ENCODE data around the gene ZNF423.

DNA sequence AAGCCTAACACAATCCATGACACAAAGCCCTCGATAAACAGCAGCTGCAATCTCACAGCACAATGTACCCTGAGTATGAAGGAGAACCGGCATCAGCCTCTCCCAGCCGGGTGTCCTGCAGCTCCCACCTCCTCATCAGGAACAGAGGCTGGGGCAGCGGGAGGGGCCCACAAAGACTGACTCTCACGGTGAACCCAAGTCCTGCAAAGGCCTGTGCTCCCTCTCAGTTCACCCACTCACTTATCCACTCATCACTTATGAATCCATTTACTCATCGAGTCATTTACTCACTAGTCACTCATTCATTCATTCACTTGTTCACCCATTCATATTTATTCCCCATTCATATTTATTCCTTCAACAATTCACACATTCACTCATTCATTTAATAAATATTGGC lies 11.6 kb downstream of the ZNF423 start:
- TF ChIP-seq, protein P1, sequence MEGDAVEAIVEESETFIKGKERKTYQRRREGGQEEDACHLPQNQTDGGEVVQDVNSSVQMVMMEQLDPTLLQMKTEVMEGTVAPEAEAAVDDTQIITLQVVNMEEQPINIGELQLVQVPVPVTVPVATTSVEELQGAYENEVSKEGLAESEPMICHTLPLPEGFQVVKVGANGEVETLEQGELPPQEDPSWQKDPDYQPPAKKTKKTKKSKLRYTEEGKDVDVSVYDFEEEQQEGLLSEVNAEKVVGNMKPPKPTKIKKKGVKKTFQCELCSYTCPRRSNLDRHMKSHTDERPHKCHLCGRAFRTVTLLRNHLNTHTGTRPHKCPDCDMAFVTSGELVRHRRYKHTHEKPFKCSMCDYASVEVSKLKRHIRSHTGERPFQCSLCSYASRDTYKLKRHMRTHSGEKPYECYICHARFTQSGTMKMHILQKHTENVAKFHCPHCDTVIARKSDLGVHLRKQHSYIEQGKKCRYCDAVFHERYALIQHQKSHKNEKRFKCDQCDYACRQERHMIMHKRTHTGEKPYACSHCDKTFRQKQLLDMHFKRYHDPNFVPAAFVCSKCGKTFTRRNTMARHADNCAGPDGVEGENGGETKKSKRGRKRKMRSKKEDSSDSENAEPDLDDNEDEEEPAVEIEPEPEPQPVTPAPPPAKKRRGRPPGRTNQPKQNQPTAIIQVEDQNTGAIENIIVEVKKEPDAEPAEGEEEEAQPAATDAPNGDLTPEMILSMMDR (IDR thresholded peaks at IDR 0.05; ENCODE audit: insufficient read depth, low read depth, low read length), result no peak
- no peak for TF ChIP-seq EZH2 (IDR thresholded peaks at IDR 0.05; ENCODE audit: insufficient read depth, low read length)

All from astrocyte (in vitro differentiated cells and primary cell).